ENCODE measurements around the gene PDZK1IP1.

PDZK1IP1 gene

GRCh38 chr1:47184822-47185677, 4.8 kb downstream of the PDZK1IP1 start:
- no peak for TF ChIP-seq CTCF (IDR thresholded peaks at IDR 0.05; ENCODE audit: low read depth, low read length, missing control alignments)
- H3K4me3 ChIP-seq (replicated peaks; ENCODE audit: low read depth, low read length), result no peak overlapping the region
- DNase-seq (ENCODE audit: extremely low read depth, low read depth), result no peak

GRCh38 chr1:47184090-47184821, 5.6 kb downstream of the PDZK1IP1 start:
- TF ChIP-seq CTCF (IDR thresholded peaks at IDR 0.05; ENCODE audit: low read depth, low read length, missing control alignments), result no peak
- H3K4me3 ChIP-seq (replicated peaks; ENCODE audit: low read depth, low read length), result no peak overlapping the region
- no peak for DNase-seq (ENCODE audit: extremely low read depth, low read depth)

GRCh38 chr1:47183308-47184089, 6.3 kb downstream of the PDZK1IP1 start:
- no peak for TF ChIP-seq CTCF (IDR thresholded peaks at IDR 0.05; ENCODE audit: low read depth, low read length, missing control alignments)
- DNase-seq (ENCODE audit: extremely low read depth, low read depth), result no peak
- H3K4me3 ChIP-seq (replicated peaks; ENCODE audit: low read depth, low read length), result no peak overlapping the region

GRCh38 chr1:47182676-47183235, 7.1 kb downstream of the PDZK1IP1 start:
- H3K4me3 ChIP-seq (replicated peaks; ENCODE audit: low read depth, low read length), result no peak overlapping the region
- DNase-seq (ENCODE audit: extremely low read depth, low read depth), result no peak
- no peak for TF ChIP-seq CTCF (IDR thresholded peaks at IDR 0.05; ENCODE audit: low read depth, low read length, missing control alignments)

- no peak for DNase-seq (ENCODE audit: extremely low read depth, low read depth)
- no peak for TF ChIP-seq CTCF (IDR thresholded peaks at IDR 0.05; ENCODE audit: low read depth, low read length, missing control alignments)
- no peak overlapping the region for H3K4me3 ChIP-seq (replicated peaks; ENCODE audit: low read depth, low read length)
Measured at GRCh38 chr1:47181955-47182675, 7.7 kb downstream of the PDZK1IP1 start.

All from HFF-Myc (cell line).